GM12873 (cell line): ENCODE data around the gene RNF20.

Experiments
- CTCF ChIP-seq: IDR thresholded peaks from 2 replicates; pipeline ENCODE4 v1.5.1; 2012; ENCODE audit warnings: low read depth, mild to moderate bottlenecking, moderate library complexity, low read length, control low read depth; ENCODE audit not compliant: insufficient read depth; ENCODE audit errors: missing control alignments

The RNF20 gene

GRCh38 chr9:101566904-101567724 is 33.5 kb downstream of the RNF20 start:
- TF ChIP-seq CTCF, result peak; percentile 64

- TF ChIP-seq CTCF, result no peak
Observed at GRCh38 chr9:101567725-101568350, 34.2 kb downstream of the RNF20 start.

GRCh38 chr9:101569741-101570501 is 36.3 kb downstream of the RNF20 start:
- no peak for TF ChIP-seq CTCF

GRCh38 chr9:101571114-101571513 is 37.5 kb downstream of the RNF20 start:
- TF ChIP-seq CTCF, result no peak

- no peak for TF ChIP-seq CTCF
Observed at GRCh38 chr9:101572316-101572715, 38.7 kb downstream of the RNF20 start.

- no peak for TF ChIP-seq CTCF
Observed at GRCh38 chr9:101574731-101575333, 41.2 kb downstream of the RNF20 start.

- TF ChIP-seq CTCF, result no peak
Observed at GRCh38 chr9:101578378-101578777, 44.7 kb downstream of the RNF20 start.
